HFFc6 (cell line): ENCODE results near the gene USP10. TPM values are rescaled to one million over a fixed set of nuclear protein-coding genes. Genes with fewer than 3 reads are reported as not detected.
A peak's percentile ranks its signal among the peaks of the same experiment; 100 is the strongest.

ENCODE experiments used
- DNase-seq: peaks from one replicate; pipeline ENCODE4 v3.0.0-alpha.2; 2018
- H3K27ac Mint-ChIP-seq: 2 replicates; pipeline ENCODE4 v1.8.0; 2020; ENCODE audit warnings: mild to moderate bottlenecking, mixed read lengths
- H3K27me3 Mint-ChIP-seq: 2 replicates; pipeline ENCODE4 v1.8.0; 2021; ENCODE audit warnings: mild to moderate bottlenecking, moderate library complexity, mixed read lengths; ENCODE audit not compliant: insufficient read depth
- H3K36me3 Mint-ChIP-seq: 2 replicates; pipeline ENCODE4 v1.8.0; 2021; ENCODE audit warnings: low read depth, mixed read lengths
- H3K4me1 Mint-ChIP-seq: 2 replicates; pipeline ENCODE4 v1.8.0; 2020; ENCODE audit warnings: low read depth, mixed read lengths
- H3K4me3 Mint-ChIP-seq: 2 replicates; pipeline ENCODE4 v1.8.0; 2020; ENCODE audit warnings: mild to moderate bottlenecking, moderate library complexity, mixed read lengths
- H3K9me3 Mint-ChIP-seq: 2 replicates; pipeline ENCODE4 v1.8.0; 2020; ENCODE audit warnings: mild to moderate bottlenecking, mixed read lengths
- long read RNA-seq: library from polyadenylated mRNA; unstranded; transcript quantifications from one replicate; pipeline ENCODE4 v2.0.0, GENCODE V29; 2019
- total RNA-seq, 6 experiments: library from RNA; stranded (reverse); fragmentation: NEBNext Ultra II Directional; extraction: Animal tissue kit (Norgen Biotek cat#: 25700); gene quantifications; 2 replicates in 1 of 6; 3 replicates in 5 of 6; pipeline ENCODE4 v1.2.3, GENCODE V29; 2021
- TF ChIP-seq, protein P1 (sequence below): fragments of 200-600 bp; sonication (generic); IDR thresholded peaks from 2 replicates; pipeline ENCODE4 v1.5.0; 2021; ENCODE audit warnings: antibody characterized with exemption, mild to moderate bottlenecking

Gene USP10
- total RNA-seq, result 100 to 1,000 TPM in 2 of 6 experiments, 10 to 100 TPM in 4; 83.2 to 106 (median 92.3) TPM
- long read RNA-seq, transcript USP10-201 (14 exons, 3,009 nt), result major isoform, 56 of 92 reads
- long read RNA-seq, partial matches to known transcripts, result 23 of 92 reads
- long read RNA-seq, other reads (novel, unspliced or antisense), result 11 of 92 reads

GRCh38 chr16:84699712-84700445 is at the start of gene USP10:
Gene USP10, plus strand, starts transcription at chr16:84700000. Its CDS starts 91 bp downstream, at chr16:84700091.
- Mint-ChIP-seq H3K4me3 (peak within 1 kb of the TSS; percentile 96), H3K36me3 (peaks cover 4% of the 10 kb centered on the region; the same call in 1 of the 2 replicates), H3K27ac (peak within 1 kb of the TSS; percentile 89), H3K4me1 (peaks cover 40% of the 10 kb centered on the region), H3K9me3 (no peaks in the 10 kb centered on the region), H3K27me3 (no peaks in the 10 kb centered on the region; the same call in none of the 2 replicates)
- TF ChIP-seq, protein P1, sequence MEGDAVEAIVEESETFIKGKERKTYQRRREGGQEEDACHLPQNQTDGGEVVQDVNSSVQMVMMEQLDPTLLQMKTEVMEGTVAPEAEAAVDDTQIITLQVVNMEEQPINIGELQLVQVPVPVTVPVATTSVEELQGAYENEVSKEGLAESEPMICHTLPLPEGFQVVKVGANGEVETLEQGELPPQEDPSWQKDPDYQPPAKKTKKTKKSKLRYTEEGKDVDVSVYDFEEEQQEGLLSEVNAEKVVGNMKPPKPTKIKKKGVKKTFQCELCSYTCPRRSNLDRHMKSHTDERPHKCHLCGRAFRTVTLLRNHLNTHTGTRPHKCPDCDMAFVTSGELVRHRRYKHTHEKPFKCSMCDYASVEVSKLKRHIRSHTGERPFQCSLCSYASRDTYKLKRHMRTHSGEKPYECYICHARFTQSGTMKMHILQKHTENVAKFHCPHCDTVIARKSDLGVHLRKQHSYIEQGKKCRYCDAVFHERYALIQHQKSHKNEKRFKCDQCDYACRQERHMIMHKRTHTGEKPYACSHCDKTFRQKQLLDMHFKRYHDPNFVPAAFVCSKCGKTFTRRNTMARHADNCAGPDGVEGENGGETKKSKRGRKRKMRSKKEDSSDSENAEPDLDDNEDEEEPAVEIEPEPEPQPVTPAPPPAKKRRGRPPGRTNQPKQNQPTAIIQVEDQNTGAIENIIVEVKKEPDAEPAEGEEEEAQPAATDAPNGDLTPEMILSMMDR, result no peak
- DNase-seq, result peak; percentile 55

GRCh38 chr16:84650062-84650991 is 49.5 kb upstream of the USP10 start:
- Mint-ChIP-seq H3K27me3 (peaks cover 2% of the 10 kb centered on the region; the same call in 1 of the 2 replicates), H3K9me3 (no peaks in the 10 kb centered on the region), H3K4me3 (peak overlapping the region; percentile 76), H3K36me3 (peaks cover 23% of the 10 kb centered on the region), H3K27ac (peak overlapping the region; percentile 83), H3K4me1 (peaks cover 34% of the 10 kb centered on the region)
- peak; percentile 85 for DNase-seq
- TF ChIP-seq, protein P1, result no peak

GRCh38 chr16:84652566-84652965 is 47.2 kb upstream of the USP10 start:
- Mint-ChIP-seq H3K27ac (no peak overlapping the region), H3K4me1 (peaks cover 32% of the 10 kb centered on the region), H3K27me3 (peaks cover 4% of the 10 kb centered on the region), H3K36me3 (peaks cover 24% of the 10 kb centered on the region), H3K9me3 (no peaks in the 10 kb centered on the region), H3K4me3 (no peak overlapping the region)
- TF ChIP-seq, protein P1, result no peak
- DNase-seq, result no peak

DNA sequence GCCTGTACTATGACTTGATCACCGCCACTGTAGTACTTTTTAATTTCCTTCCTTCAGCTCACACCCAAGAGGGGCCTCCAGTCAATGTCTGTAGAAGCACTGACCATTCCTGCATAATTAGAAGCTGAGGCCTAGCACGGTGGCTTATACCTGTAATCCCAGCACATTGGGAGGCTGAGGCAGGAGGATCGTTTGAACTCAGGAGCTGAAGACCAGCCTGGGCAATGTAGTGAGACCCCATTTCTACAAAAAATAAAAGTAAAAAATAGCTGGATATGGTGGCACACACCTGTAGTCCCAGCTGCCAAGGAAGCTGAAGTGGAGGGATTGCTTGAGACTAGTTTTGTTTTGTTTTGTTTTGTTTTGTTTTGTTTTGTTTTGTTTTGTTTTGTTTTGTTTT is 45.6 kb upstream of the USP10 start:
- Mint-ChIP-seq H3K4me1 (peaks cover 25% of the 10 kb centered on the region), H3K4me3 (no peak overlapping the region), H3K27me3 (peaks cover 4% of the 10 kb centered on the region), H3K36me3 (peaks cover 33% of the 10 kb centered on the region), H3K27ac (no peak overlapping the region), H3K9me3 (no peaks in the 10 kb centered on the region)
- TF ChIP-seq, protein P1, result no peak
- DNase-seq, result no peak

DNA sequence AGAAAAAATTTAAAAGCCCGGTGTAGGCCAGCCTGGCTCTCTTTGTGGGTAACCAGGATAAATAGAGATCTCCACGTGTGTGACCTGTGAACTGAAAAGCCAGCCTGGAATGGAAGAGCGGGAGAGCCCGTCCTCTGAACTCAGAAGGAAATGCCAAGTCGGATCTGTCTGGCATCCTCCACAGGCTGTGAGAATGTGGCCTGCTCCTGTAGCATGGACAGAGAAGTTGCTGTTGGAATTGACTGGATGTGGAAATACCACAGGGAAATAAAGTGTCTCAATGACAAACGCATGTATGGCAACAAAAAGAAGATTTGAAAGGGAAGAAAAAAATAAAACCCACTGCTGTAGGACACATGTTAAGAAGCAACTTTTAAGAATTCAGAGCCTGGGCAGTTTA is 44.8 kb upstream of the USP10 start:
- TF ChIP-seq, protein P1, result no peak
- Mint-ChIP-seq H3K4me1 (peaks cover 17% of the 10 kb centered on the region), H3K9me3 (no peaks in the 10 kb centered on the region), H3K4me3 (no peak overlapping the region), H3K36me3 (peaks cover 33% of the 10 kb centered on the region), H3K27ac (no peak overlapping the region), H3K27me3 (peaks cover 4% of the 10 kb centered on the region)
- no peak for DNase-seq
